Activated CD8-positive, alpha-beta memory T cell treated with anti-CD3 and anti-CD28 coated beads, Interleukin-2, amount 50 U/mL, for 24 hours (primary cell): ENCODE measurements around the gene PUM2.
"Not testable (repeated sequence)": the region's sequence is repeated elsewhere in the genome, so short reads cannot be mapped to it uniquely, and the experiment has no call there.

Experiments used
- DNase-seq: peaks from one replicate; pipeline ENCODE4 v3.0.0-alpha.2; 2020; ENCODE audit errors: extremely low read depth

PUM2 gene

GRCh38 chr2:20371323-20372025 lies 20.8 kb upstream of the PUM2 start:
- DNase-seq = no peak

GRCh38 chr2:20370191-20370590 lies 19.5 kb upstream of the PUM2 start:
- DNase-seq = no peak

GRCh38 chr2:20369366-20369765 lies 18.7 kb upstream of the PUM2 start:
- DNase-seq = no peak

- no peak for DNase-seq
Measured at GRCh38 chr2:20368706-20369105, 18.1 kb upstream of the PUM2 start.

DNA sequence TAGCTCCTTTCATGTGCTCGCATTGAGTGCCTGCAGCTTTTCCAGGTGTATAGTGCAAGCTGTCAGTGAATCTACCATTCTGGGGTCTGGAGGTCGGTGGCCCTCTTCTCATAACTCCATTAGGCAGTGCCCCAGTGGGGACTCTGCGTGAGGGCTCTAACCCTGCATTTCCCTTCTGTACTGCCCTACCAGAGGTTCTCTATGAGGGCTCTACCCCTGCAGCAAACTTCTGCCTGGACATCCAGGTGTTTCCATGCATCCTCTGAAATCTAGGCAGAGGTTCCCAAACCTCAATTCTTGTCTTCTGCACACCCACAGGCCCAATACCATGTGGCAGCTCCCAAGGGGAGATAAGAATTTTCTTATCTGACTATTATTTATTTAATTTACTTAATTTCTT lies 17.3 kb upstream of the PUM2 start:
- DNase-seq = not testable (repeated sequence)

- no peak for DNase-seq
Measured at GRCh38 chr2:20366672-20367116, 16.1 kb upstream of the PUM2 start.

GRCh38 chr2:20365249-20365817 lies 14.7 kb upstream of the PUM2 start:
- no peak for DNase-seq

- no peak for DNase-seq
Measured at GRCh38 chr2:20363578-20363977, 12.9 kb upstream of the PUM2 start.

- no peak for DNase-seq
Measured at GRCh38 chr2:20362701-20363435, 12.2 kb upstream of the PUM2 start.

DNA sequence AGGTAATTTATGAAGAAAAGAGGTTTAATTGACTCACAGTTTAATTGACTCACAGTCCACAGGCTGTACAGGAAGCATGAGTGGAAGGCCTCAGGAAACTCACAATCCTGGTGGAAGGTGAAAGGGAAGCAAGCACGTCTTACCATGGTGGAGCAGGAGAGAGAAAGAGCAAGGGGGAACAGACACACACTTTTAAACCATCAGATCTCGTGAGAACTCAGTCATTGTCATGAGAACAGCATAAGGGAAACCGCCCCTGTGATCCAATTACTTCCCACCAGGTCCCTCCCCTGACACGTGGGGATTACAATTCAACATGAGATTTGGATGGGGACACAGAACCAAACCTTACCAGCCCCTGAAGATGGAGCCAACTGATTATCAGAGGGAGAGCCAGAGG lies 11.2 kb upstream of the PUM2 start:
- no peak for DNase-seq

DNA sequence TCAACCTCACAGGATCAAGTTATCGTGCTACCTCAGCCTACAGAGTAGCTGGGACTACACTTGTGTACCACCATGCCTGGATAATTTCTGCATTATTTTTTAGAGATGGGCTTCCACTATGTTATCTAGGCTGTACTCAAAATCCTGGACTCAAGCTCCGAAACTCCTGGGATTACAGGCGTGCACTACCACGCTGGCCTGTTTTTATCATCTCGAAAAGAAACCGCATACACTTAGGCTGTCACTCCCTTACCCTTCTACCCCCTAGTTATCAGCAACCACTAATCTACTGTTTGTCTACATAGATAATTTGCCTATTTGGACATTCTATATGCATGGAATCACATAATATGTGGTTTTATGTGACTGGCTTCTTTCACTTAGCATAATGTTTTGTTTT lies 8.5 kb upstream of the PUM2 start:
- DNase-seq = no peak

DNA sequence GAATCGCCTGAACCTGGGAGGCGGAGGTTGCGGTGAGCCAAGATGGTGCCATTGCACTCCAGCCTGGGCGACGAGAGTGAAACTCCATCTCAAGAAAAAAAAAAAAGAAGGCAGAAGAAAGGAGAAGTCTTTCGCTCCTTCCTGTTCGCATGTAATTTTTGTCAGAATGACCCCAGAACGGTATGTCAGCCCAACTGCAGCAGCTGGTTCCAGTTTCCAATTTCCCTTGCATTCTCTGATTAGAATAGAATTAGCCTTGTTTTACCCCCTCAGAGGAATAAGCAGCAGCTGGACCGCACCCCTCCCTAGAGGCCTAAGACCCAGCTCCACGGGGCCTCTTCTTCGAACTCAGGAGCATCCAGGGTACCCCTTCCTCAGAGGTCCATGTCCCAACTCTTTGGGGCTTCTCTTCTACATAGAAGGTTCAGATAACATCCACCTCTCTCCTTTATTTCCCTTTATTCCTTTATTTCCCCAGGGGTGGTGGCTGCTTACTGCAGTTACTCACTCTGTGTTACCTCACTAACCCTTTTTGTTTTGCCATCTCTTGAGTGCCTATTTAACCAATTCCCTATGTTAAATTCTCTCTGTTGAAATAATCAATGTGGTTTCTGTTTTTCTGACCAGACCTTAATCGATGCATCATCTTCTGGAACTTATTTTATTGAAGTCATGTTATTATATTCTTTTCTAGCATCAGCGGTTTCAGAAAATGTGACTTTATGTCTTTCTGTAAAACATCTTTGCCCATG lies 7.2 kb upstream of the PUM2 start:
- no peak for DNase-seq

DNA sequence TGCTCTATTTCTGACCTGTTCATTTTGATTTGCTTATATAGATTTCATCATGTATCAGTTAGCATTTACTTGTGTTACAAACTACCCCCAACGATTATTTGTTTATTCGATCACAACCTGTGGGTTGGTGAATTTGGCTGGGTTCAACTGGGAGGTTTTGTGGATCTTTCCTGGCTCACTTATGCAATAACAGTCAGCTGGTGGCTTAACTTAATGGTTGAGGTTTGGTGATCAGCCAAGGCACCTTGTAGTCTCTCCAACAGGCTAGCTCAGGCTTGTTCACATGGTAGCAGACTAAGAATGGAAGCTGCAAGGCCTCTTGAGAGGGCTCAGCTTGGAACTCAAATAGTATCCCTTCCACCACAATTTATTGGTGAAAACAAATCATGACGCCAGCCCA lies 5.4 kb upstream of the PUM2 start:
- no peak for DNase-seq

DNA sequence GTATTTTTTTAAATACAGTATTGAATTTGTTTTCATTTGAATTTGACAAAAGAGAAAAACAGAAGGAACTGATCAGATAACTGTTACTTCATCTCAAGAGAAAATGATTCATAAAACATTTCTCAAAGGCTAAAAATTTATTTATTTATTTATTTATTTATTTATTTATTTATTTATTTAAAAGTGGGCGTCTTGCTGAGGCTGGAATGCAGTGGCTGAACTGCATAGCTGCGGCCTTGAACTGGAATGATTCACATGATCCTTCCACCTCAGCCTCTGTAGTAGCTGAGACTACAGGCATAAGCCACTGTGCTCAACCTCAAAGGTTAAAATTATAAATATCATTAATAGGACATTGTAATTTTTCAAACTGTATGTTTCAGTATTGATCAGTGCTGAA lies 4.5 kb upstream of the PUM2 start:
- DNase-seq = no peak

DNA sequence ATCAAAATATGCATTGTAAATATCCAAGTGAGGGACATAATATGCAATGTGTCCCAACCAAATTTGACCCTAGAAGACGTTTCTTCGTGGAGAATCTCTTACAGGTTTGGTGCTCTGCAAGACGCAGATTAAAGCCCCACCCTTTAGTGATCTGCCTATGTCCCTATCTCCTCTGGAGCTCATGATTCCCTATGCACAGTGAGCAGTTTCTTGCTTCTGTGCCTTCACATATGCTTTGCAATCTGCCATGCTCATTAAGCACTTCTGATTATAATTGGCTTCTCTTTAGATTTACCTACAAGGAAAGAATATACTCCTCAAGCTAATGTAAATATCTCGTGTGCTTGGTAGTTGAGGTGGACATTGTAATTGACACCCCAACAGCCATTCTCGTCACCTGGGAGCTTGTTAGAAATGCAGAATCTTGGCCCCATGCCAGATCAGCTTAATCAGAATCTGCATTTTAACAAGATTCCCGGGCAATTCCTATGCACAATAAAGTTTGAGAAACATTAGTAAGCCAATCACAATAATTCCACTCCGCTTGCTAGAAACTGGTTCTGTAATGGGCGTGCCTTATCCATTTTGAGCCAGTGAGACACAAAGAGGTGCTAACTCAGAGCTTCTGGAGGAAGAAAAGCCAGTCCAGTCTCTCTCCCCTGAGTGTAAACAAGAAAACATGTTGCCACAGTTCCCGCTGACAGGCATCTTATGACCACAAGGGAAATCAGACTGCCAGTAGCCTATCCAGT lies 2.8 kb upstream of the PUM2 start:
- no peak for DNase-seq

DNA sequence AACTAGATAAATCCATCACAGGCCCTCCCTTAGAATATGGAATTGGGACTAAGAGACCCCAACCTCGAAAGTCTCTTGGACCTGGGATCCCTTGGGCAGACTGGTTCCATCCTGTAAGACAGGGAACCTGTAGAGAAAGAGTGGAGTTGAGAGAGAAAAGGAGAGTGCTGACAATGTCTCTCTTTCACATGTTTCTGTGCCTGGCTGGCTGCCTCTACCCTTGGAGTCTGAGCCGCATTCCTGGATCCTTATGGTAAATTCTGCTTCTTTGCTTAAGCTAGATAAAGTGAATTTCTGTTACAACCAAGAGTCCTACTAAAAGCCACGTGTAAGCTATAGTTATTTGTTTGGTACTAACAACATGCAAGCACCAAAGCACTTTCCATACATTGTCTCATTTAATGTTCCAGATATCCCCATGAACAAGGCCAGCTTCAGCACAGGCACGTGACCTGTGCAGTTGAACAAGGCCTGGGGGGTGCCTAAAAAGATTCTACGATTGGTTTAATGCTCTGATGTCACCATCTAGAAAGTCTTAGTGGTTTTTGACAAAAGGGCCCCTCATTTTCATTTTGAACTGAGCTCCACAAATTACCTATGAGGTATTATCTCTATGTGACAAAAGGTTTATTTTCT lies 2.1 kb upstream of the PUM2 start:
- DNase-seq = no peak

DNA sequence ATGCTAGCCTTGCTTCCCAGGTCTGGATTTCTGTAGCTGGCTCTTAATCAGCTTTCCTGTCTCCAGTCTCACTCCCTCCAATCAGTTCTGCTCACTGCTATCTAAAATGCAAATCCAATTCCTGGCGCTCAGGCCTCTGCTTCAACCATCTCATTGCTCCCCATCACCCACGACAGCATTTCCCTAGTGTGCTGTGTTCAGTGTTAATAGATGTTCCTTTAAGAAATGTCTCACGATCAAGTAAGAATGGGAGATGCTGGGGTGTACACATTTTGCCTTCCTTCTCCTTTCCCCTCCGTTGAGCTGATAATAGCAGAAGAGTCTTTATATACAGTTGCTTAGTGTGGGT lies 1.6 kb upstream of the PUM2 start:
- no peak for DNase-seq

GRCh38 chr2:20351555-20352229 lies 1.0 kb upstream of the PUM2 start:
- no peak for DNase-seq

DNA sequence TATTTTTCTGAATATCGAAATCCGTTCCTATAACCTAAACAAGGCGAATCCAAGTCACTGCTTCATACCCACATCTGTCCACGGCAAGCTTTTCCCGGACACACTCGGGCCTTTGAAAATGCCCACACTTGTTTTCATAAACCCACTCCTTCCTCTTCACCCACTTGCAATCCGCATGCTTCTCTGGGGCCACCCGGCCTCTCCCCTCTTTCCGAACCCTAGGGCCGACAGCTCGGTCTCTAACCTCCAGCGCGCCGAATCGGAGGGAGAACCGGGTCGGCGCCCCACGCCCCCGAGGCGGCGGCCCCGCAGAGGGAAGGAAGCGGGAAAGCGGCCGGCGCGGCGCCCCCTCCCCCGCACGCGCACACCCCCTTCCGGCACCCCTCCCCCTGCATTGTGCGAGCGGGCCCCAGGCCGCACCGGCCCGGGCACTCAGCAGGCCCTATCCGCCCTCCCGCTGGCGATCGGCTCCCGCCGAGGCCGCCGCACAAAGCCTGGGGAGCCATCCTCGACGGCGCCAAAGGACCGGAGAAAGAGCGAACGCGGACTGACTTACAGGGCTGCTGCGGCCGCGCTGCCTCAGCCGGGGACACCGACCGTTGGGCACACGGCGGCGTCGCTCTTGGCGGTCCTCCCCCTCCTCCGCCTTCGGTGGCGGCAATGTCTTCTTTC lies 467 bp downstream of the PUM2 start:
- DNase-seq = no peak

GRCh38 chr2:20349513-20349921 lies 1.1 kb downstream of the PUM2 start:
- no peak for DNase-seq
